Esophagus muscularis mucosa (tissue), 4 donors: ENCODE measurements around the gene ADAMTS7.
"Not testable (repeated sequence)": the region's sequence is repeated elsewhere in the genome, so short reads cannot be mapped to it uniquely, and the experiment has no call there.

Experiments used
- EP300 ChIP-seq: sonication (generic); formaldehyde crosslinking; IDR thresholded peaks from one replicate; pipeline ENCODE4 v1.6.1; 2017; ENCODE audit warnings: antibody characterized with exemption
- POLR2A ChIP-seq: fragments of 450-650 bp; IDR thresholded peaks from one replicate; pipeline ENCODE4 v1.6.1; 2017; ENCODE audit warnings: antibody characterized with exemption, moderate library complexity, mild to moderate bottlenecking, low read depth
- POLR2AphosphoS5 ChIP-seq, 2 donors: sonication (generic); formaldehyde crosslinking; IDR thresholded peaks; one replicate each; pipeline ENCODE4 v1.6.1; 2017; ENCODE audit warnings: antibody characterized with exemption in 2 of 2
- TF ChIP-seq, protein P1 (sequence below), 3 experiments: fragments of 200-600 bp in 2 of 3; fragments of 450-650 bp in 1 of 3; sonication (generic) in 2 of 3; IDR thresholded peaks; one replicate each; pipeline ENCODE4 v1.5.1; 2017 to 2019; ENCODE audit warnings: antibody characterized with exemption in 3 of 3, mild to moderate bottlenecking in 2 of 3, moderate library complexity in 1 of 3

DNA sequence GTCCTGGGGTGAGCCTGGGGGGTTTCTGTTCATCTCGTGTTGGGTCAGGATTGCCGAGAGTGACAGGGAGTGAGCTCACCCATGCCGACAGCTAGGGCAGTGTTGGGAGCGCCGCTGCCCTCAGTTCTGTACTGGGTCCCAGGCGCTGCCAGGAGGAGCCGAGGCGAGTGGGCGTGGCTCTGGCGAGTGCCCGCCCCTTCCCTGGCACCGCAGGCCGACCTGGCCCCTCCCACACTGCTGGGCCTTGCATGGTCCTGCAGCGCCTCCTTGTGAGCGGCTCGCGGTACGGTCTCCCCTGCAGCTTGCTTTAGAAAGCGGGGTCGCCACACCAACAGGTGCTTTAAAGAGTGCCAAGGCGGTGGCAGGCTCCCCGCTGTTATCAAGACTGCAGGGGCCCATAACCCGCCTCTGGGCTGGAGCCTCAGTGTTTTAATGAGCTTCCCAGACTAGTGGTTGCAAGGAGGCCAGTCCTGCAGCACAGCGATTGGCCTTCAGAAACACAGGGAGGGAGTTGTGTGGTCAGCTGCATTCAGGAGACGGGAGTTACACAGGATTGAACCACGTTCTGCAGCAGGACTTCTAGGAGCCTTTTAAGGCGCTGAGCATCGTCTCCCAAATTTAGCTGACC lies 60.2 kb downstream of the ADAMTS7 start:
- TF ChIP-seq POLR2A, EP300: not testable (repeated sequence)
- TF ChIP-seq, protein P1, sequence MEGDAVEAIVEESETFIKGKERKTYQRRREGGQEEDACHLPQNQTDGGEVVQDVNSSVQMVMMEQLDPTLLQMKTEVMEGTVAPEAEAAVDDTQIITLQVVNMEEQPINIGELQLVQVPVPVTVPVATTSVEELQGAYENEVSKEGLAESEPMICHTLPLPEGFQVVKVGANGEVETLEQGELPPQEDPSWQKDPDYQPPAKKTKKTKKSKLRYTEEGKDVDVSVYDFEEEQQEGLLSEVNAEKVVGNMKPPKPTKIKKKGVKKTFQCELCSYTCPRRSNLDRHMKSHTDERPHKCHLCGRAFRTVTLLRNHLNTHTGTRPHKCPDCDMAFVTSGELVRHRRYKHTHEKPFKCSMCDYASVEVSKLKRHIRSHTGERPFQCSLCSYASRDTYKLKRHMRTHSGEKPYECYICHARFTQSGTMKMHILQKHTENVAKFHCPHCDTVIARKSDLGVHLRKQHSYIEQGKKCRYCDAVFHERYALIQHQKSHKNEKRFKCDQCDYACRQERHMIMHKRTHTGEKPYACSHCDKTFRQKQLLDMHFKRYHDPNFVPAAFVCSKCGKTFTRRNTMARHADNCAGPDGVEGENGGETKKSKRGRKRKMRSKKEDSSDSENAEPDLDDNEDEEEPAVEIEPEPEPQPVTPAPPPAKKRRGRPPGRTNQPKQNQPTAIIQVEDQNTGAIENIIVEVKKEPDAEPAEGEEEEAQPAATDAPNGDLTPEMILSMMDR (IDR thresholded peaks at IDR 0.05) = peak; percentile 78 to 96 (median 80)
- peak in 1 of 2 donors; percentile 54 for TF ChIP-seq POLR2AphosphoS5 (IDR thresholded peaks at IDR 0.05)
